Fibroblast of pulmonary artery (primary cell): ENCODE measurements around the gene PITX1.

Experiments used
- DNase-seq: peaks from one replicate; pipeline ENCODE4 v3.0.0-alpha.2; 2010; ENCODE audit warnings: low read depth
- H3K4me3 ChIP-seq: replicated peaks from 2 replicates; pipeline ENCODE4 v1.5.1; 2011; ENCODE audit warnings: low read depth, mild to moderate bottlenecking, control low read depth, low read length, moderate library complexity
- CTCF ChIP-seq: IDR thresholded peaks from 2 replicates; pipeline ENCODE4 v1.5.1; 2011; ENCODE audit warnings: mild to moderate bottlenecking, control low read depth, low read length, inconsistent platforms; ENCODE audit errors: missing control alignments

Gene PITX1

DNA sequence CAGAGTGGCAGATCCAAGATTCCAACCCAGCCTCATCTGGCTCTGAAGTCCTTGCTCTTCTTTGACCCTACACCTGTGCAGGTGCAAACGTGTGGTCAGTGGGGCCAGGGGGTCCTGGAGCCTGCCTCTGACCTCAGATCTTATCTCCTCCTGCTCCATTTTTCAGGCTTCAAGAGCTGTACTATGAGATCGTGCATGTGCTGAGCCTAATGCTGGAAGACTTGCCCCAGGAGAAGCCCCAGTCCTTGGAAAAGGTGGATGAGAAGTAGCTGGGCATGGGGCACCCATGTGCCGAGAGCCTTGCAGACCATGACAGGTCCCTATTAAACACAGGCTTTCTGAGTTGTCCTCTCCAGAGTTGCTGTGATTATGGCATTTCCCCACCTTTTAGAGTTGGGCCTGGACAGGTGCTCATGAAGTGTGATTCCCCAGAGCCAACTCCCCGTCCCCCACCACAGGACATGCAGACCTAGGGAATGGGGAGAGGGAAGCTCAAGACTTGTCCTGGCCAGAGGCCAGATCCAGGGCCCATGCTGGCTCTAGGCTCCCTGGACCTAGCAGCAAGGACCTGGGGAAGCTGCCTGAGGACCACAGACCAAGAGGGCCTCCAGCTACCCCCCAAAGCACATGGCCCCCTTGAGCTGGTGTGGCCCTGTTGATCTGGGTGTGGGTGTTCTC is 22.5 kb downstream of the PITX1 start:
- no peak overlapping the region for H3K4me3 ChIP-seq
- no peak for TF ChIP-seq CTCF
- no peak for DNase-seq

DNA sequence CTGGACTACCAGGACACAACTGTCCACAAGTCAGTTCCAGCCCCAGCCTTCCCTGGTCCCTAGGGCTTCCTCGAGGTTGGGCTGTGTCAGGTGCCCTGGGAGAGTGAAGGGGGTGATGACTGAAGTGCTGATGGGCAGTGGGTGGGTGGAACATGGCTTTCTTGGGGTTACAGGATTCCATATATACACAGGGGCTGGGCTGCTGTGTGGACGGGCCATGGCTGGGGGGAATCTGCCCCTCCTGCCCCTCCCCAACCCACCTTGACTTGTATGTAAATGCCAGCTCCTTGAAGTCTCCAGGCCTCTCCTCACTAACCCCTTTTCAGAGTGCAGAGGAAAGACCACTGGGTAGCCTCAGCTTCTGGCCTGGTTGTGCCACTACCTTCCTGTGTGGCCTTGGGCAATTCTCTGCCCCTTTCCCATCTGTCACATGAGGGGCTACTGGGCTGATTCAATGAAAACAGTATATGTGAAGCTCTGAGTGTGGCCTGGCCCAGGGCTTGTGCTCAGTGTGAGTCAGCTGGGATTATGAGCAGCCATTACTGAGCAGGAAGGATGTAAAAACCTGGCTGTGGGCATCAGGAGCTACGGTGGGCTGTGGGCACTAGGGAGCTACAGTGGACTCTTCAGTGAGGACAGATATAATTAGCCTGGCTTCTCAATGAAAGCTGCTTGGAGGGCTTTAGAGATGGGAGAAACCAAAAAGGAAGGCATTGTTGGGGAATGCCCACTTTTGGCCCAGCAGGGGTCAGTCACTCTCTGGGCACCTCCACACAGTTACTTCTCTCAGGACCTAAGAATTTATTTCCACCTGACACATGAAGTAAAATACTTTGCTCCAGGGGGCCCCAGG is 23.3 kb downstream of the PITX1 start:
- DNase-seq, result no peak
- H3K4me3 ChIP-seq, result no peak overlapping the region
- no peak for TF ChIP-seq CTCF

DNA sequence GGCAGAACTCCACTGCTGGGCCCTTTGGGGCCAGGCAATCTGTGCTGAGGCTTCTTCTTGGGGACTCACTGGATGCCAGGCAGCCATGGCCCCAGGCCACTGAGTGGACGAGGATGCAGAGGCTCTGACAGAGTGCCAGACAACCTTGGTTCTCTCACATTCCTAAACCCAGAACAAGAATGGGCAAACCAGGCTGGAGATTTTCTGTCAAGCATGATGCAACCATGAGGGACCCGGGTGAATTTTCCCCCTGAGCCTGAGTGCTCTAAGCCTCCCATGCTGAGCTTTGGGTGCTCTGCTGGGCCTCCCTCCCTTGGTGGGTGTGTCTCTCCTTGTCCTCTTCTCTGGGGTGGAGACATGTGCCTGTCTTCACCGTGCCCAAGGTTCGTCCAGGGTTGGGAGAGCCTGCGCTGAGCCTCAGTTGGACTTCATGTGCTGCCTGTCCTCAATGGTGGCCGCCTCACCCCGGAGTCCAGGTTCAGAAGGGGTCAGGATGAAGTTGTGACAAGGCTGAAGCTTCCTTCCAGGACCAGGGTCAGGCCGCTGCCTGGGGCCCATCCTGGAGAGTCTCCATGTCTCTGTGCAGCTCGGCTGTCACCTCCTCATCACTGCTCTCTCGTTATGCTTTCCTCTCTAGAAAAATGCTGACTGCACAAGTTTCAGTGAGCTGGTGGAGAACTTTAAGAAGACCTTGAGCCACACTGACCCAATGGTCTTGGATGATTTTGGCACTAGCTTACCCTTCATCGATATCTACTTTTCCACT is 24.1 kb downstream of the PITX1 start:
- DNase-seq, result no peak
- no peak for TF ChIP-seq CTCF
- H3K4me3 ChIP-seq, result no peak overlapping the region

DNA sequence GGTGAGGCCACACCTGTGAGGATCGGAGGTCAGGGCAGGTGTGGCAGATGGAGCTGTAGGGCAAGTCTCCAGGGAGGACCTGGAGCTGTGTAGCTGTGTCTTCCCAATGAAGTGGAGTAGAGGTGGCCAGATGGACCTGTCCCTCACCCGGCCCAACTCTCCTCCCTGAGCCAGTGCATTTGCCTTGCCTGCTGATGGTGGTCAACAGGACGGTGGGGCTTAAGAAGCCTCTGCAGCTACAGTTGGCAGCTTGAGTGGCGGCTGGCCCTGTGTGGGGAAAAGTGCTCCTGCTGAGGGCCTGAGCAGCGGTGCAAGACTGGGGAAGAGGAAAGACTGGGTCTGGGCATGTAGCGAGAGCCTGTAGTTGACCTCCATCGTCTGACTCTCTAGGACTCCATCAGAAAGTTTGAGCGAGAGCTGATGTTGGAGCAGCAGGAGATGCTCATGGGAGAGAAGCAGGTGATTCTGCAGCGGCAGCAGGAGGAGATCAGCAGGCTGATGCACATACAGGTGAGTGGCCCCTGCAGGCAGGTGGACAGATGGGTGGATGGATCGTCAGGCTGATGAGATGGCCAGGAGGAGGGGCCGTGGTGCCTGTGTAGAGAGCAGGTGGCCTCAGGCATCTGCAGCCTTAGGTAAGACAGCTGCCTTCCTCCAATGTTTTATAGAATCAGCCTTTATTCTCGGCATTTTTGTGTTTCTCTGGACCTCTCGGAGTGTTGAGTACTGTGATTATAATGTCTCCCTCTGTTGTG is 24.9 kb downstream of the PITX1 start:
- no peak overlapping the region for H3K4me3 ChIP-seq
- DNase-seq, result no peak
- TF ChIP-seq CTCF, result no peak

DNA sequence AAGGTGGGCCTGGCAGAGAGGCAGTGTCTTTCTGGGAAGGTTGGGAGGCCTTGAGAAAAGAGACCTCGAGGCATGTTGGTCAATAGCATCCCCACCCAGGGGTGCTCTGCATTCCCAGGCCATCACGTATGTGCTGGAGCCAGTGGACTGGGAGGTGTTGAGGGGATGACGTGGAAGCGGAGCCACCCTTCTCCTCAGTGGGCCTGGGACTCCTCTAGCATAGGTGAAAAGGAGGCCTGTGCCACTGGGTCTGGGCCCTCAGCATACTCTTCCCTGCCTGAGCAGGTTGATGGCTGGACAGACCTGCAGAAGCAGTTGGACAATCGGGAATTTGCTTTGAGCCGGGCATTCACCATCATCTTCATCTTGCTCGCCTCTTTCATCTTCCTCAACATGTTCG is 25.5 kb downstream of the PITX1 start:
- no peak for TF ChIP-seq CTCF
- no peak for DNase-seq

GRCh38 chr5:135007749-135008363 is 26.2 kb downstream of the PITX1 start:
- no peak overlapping the region for H3K4me3 ChIP-seq
- no peak for TF ChIP-seq CTCF
- DNase-seq, result no peak

More for the DNA sequence above, 25.5 kb downstream of the PITX1 start:
- no peak overlapping the region for H3K4me3 ChIP-seq
